Epithelial cell of proximal tubule (primary cell): ENCODE results near the gene ITGB2. TPM values are rescaled to one million over a fixed set of nuclear protein-coding genes. Genes with fewer than 3 reads are reported as not detected.

Experiments used
- DNase-seq: peaks from one replicate; pipeline ENCODE4 v3.0.0-alpha.2; 2011; ENCODE audit warnings: low read depth
- H3K4me3 ChIP-seq: 2 replicates; pipeline ENCODE4 v1.5.1; 2011; ENCODE audit warnings: low read depth, mild to moderate bottlenecking, low read length
- total RNA-seq: library from RNA; depleted of rRNA; stranded (reverse); fragments of >200 nt; gene quantifications from 2 replicates; pipeline ENCODE4 v1.2.3, GENCODE V29; 2015
- TF ChIP-seq, protein P1 (sequence below): conservative IDR thresholded peaks from 2 replicates; pipeline ENCODE4 v1.5.1; 2012; ENCODE audit warnings: low read depth, mild to moderate bottlenecking, low read length

ITGB2 gene
- total RNA-seq, 1 donor from 2014 or later = 3.0 TPM

GRCh38 chr21:44957901-44958451 is 37.3 kb upstream of the ITGB2 start:
- H3K4me3 ChIP-seq = no peak overlapping the region
- DNase-seq = no peak
- TF ChIP-seq, protein P1, sequence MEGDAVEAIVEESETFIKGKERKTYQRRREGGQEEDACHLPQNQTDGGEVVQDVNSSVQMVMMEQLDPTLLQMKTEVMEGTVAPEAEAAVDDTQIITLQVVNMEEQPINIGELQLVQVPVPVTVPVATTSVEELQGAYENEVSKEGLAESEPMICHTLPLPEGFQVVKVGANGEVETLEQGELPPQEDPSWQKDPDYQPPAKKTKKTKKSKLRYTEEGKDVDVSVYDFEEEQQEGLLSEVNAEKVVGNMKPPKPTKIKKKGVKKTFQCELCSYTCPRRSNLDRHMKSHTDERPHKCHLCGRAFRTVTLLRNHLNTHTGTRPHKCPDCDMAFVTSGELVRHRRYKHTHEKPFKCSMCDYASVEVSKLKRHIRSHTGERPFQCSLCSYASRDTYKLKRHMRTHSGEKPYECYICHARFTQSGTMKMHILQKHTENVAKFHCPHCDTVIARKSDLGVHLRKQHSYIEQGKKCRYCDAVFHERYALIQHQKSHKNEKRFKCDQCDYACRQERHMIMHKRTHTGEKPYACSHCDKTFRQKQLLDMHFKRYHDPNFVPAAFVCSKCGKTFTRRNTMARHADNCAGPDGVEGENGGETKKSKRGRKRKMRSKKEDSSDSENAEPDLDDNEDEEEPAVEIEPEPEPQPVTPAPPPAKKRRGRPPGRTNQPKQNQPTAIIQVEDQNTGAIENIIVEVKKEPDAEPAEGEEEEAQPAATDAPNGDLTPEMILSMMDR = no peak

GRCh38 chr21:44957047-44957831 is 36.5 kb upstream of the ITGB2 start:
- H3K4me3 ChIP-seq = no peak overlapping the region
- no peak for DNase-seq
- TF ChIP-seq, protein P1 = no peak

GRCh38 chr21:44956356-44957046 is 35.8 kb upstream of the ITGB2 start:
- DNase-seq = no peak
- TF ChIP-seq, protein P1 = no peak
- H3K4me3 ChIP-seq = no peak overlapping the region

GRCh38 chr21:44955798-44956175 is 35.1 kb upstream of the ITGB2 start:
- TF ChIP-seq, protein P1 = no peak
- DNase-seq = no peak
- H3K4me3 ChIP-seq = no peak overlapping the region

DNA sequence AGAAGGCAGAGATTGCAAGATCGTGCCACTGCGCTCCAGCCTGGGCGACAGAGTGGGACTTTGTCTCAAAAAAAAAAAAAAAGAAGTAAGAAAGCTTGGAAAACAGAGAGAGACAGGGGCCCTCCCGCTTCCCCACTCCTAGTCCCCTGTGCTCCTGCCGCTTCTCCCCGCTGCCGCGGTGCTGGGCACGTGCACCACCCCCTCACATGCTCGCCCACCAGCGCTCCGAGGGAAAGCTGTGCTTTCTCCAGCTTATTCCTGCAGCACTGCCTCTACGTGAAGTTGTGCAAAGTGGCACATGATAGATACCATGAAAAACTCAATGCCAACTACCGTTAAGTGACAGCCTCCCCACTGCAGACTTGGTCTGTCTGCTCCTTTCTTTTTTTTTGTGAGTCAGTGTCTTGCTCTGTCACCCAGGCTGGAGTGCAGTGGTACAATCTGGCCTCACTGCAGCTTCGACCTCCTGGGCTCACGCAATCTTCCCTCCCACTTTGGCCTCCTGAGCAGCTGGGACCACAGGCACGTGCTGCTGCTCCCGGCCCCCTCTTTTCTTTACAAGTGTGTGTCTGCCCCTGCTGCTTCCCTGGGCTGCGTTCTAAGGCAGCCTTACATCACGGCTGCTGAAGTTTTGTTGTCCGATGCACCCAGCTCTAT is 34.6 kb upstream of the ITGB2 start:
- TF ChIP-seq, protein P1 = no peak
- no peak for DNase-seq
- H3K4me3 ChIP-seq = no peak overlapping the region

DNA sequence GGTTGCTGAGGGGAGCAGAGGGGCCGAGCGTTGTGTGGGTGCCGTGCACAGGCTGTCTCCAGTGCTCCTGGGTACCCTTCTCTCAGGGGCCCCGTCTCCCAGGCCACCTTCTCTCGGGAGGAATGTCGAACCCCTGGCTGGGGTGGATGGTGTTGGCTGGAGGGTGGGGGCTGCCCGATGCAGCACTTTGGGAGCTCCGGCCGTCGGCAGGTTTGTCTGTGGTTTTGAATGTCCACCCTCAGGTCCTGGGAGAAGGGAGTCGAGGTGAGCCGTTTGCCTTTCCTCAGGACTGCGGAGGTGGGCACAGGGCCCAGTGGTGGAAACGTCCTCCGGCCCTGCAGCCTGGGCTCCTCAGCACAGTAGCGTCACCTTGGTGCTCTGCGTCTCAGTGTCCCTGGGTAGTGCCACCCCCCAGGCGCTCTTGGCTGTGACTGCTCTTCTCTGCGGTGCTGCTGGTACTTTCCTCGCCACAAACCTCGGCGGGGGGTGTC is 33.6 kb upstream of the ITGB2 start:
- TF ChIP-seq, protein P1 = no peak
- H3K4me3 ChIP-seq = no peak overlapping the region
- DNase-seq = no peak
